K562 (cell line): ENCODE data around the gene EFNA2. TPM values are rescaled to one million over a fixed set of nuclear protein-coding genes. Genes with fewer than 3 reads are reported as not detected.

Experiments used
- ATAC-seq: fragments of 200-7000 bp; cut with Tn5 transposase; 3 replicates; pipeline ENCODE4 v1.9.1; 2020; ENCODE audit warnings: moderate library complexity
- BruUV-seq: library from RNA; stranded (reverse); fragments of 400-500 nt; replicated peaks from 2 replicates; lab custom pipeline; 2021; lab: Mats Ljungman, UMichigan
- CTCF ChIA-PET: fragments of 300-600 bp; formaldehyde crosslinking; extraction: SDS; loops from one replicate; lab custom pipeline; 2021; ENCODE audit warnings: low intra/inter-chr PET ratio; lab: Yijun Ruan, JAX
- POLR2A ChIA-PET: fragments of 300-600, 350-650 bp; sonication (Branson Sonifier 250); formaldehyde crosslinking; extraction: SDS; loops from one replicate; lab custom pipeline; 2021; ENCODE audit warnings: antibody characterized with exemption, inconsistent platforms; lab: Yijun Ruan, JAX
- DNase-seq, 4 experiments: peaks; one replicate each; pipeline versions ENCODE4 v3.0.0 to v3.0.0-alpha.2; 2011 to 2018; ENCODE audit warnings: low spot score in 3 of 4, mixed read lengths in 3 of 4; ENCODE audit errors: extremely low read depth in 1 of 4
- FAIRE-seq: peaks from 2 replicates; lab custom pipeline; 2011; peaks lifted over from hg19 to GRCh38; lab: Jason Lieb, UNC
- H2AFZ ChIP-seq: 2 replicates; pipeline ENCODE4 v1.6.0; 2011; ENCODE audit warnings: low read depth, low read length, control low read depth, inconsistent platforms
- H3K27ac ChIP-seq: fragments of 200-600 bp; 3 replicates; pipeline ENCODE4 v1.8.0; 2011; ENCODE audit warnings: low read depth, mild to moderate bottlenecking, control low read depth, inconsistent platforms, low read length, moderate library complexity, mixed read lengths; ENCODE audit errors: extremely low read depth
- H3K27me3 ChIP-seq, 2 experiments: fragments of 300-600 bp in 1 of 2; 2 replicates in 1 of 2; 3 replicates in 1 of 2; pipeline versions ENCODE4 v1.6.0 to v1.8.0; 2011; ENCODE audit warnings: inconsistent platforms in 2 of 2, low read length in 2 of 2, mild to moderate bottlenecking in 1 of 2, mixed read lengths in 1 of 2, moderate library complexity in 1 of 2; ENCODE audit not compliant: control insufficient read depth in 2 of 2, insufficient read depth in 2 of 2
- H3K36me3 ChIP-seq: fragments of 300-600 bp; 3 replicates; pipeline ENCODE4 v1.8.0; 2011; ENCODE audit warnings: mild to moderate bottlenecking, low read length, inconsistent platforms; ENCODE audit not compliant: control insufficient read depth, insufficient read depth
- H3K4me1 ChIP-seq, 2 experiments: fragments of 200-600 bp in 1 of 2; replicated peaks in 1 of 2; 2 replicates in 1 of 2; 3 replicates in 1 of 2; pipeline versions ENCODE4 v1.5.1 to v1.8.0; 2011; ENCODE audit warnings: inconsistent platforms in 2 of 2, low read length in 2 of 2, mild to moderate bottlenecking in 1 of 2, mixed read lengths in 1 of 2, moderate library complexity in 1 of 2; ENCODE audit not compliant: control insufficient read depth in 2 of 2, insufficient read depth in 2 of 2
- H3K4me2 ChIP-seq: 2 replicates; pipeline ENCODE4 v1.6.1; 2011; ENCODE audit warnings: low read length, control low read depth, inconsistent platforms, mixed read lengths; ENCODE audit not compliant: insufficient read depth
- H3K4me3 ChIP-seq: fragments of 200-600 bp; sonication (generic), shearing (Covaris generic); 2 replicates; pipeline ENCODE4 v1.5.1; 2016; ENCODE audit warnings: control low read depth, inconsistent platforms
- H3K79me2 ChIP-seq: fragments of 200-600 bp; 3 replicates; pipeline ENCODE4 v1.8.0; 2011; ENCODE audit warnings: low read length, inconsistent platforms; ENCODE audit not compliant: control insufficient read depth, insufficient read depth
- H3K9ac ChIP-seq, 2 experiments: 2 replicates each; pipeline versions ENCODE4 v1.6.0 to v1.6.1; 2011; ENCODE audit warnings: low read depth in 2 of 2, low read length in 2 of 2, control low read depth in 1 of 2, inconsistent platforms in 1 of 2, mild to moderate bottlenecking in 1 of 2, mixed read lengths in 1 of 2; ENCODE audit not compliant: insufficient read depth in 1 of 2
- H3K9me1 ChIP-seq: one replicate; pipeline ENCODE4 v1.6.0; 2011; ENCODE audit warnings: inconsistent platforms, mild to moderate bottlenecking, low read length, moderate library complexity; ENCODE audit not compliant: control insufficient read depth, insufficient read depth
- H3K9me3 ChIP-seq: replicated peaks from 2 replicates; pipeline ENCODE4 v1.5.1; 2011; ENCODE audit warnings: low read depth, low read length, inconsistent platforms; ENCODE audit not compliant: control insufficient read depth, insufficient read depth
- H4K20me1 ChIP-seq: replicated peaks from 2 replicates; pipeline ENCODE4 v1.6.1; 2011; ENCODE audit warnings: low read length, inconsistent platforms, mixed read lengths; ENCODE audit not compliant: control insufficient read depth, insufficient read depth
- C11orf30 ChIP-seq: fragments of 450-650 bp; IDR thresholded peaks from 2 replicates; pipeline ENCODE4 v1.6.1; 2016; ENCODE audit warnings: low read depth, mild to moderate bottlenecking
- HSF4 ChIP-seq: fragments of 250-450 bp; sonication (Bioruptor Pico); IDR thresholded peaks from 2 replicates; pipeline ENCODE4 v2.1.2; 2022; ENCODE audit warnings: mild to moderate bottlenecking, moderate library complexity, borderline replicate concordance
- KDM2B ChIP-seq: fragments of 250-450 bp; sonication (Bioruptor Pico); IDR thresholded peaks from 2 replicates; pipeline ENCODE4 v1.8.0; 2021; ENCODE audit warnings: mild to moderate bottlenecking, moderate library complexity
- KLF16 ChIP-seq: IDR thresholded peaks from 2 replicates; pipeline ENCODE4 v1.6.1; 2016; ENCODE audit warnings: antibody characterized with exemption
- ZKSCAN1 ChIP-seq: fragments of 150-350 bp; IDR thresholded peaks from 2 replicates; pipeline ENCODE4 v1.6.1; 2016; ENCODE audit warnings: low read depth, low read length
- ZNF212 ChIP-seq: fragments of 450-650 bp; formaldehyde crosslinking; IDR thresholded peaks from 2 replicates; pipeline ENCODE4 v1.4.0; 2020; ENCODE audit warnings: mild to moderate bottlenecking
- ZNF224 ChIP-seq: sonication (generic); formaldehyde crosslinking; IDR thresholded peaks from 2 replicates; pipeline ENCODE4 v1.8.0; 2022; ENCODE audit warnings: mild to moderate bottlenecking, missing genetic modification reagents
- ZSCAN29 ChIP-seq: fragments of 450-650 bp; IDR thresholded peaks from 2 replicates; pipeline ENCODE4 v1.6.1; 2017
- WGBS: fragments of 100-300 bp; shearing (Covaris generic); methylation state at CpG from one replicate; pipeline ENCODE4 v1.1.6; 2016; ENCODE audit warnings: low coverage, mixed read lengths; ENCODE audit not compliant: insufficient coverage; ENCODE audit errors: missing lambda C conversion rate; 5-methylcytosine and 5-hydroxymethylcytosine counted together
- in situ Hi-C: fragments of 300-500 bp; cut with MboI; formaldehyde crosslinking; loops from 4 replicates; pipeline ENCODE4 v1.15.0; 2018; ENCODE audit warnings: inconsistent platforms, mixed read lengths
- intact Hi-C: fragments of 100-400 bp; cut with micrococcal nuclease; formaldehyde crosslinking; loops from 2 replicates; pipeline ENCODE4 v1.14.2; 2022
- polyA plus RNA-seq, 8 experiments: library from polyadenylated mRNA; depleted of rRNA in 4 of 8; stranded (reverse) in 5 of 8; unstranded in 3 of 8; fragments of >200 nt; fragmentation: Nextera tagmentation in 2 of 8; fragmentation: Illumina TruSeq in 1 of 8; extraction: Ambion mirVana in 2 of 8; extraction: Trizol in 1 of 8; gene quantifications; 2 replicates each; pipeline versions ENCODE4 v1.2.1 to v1.2.3, GENCODE V29; 2011 to 2014; ENCODE audit warnings: inconsistent platforms in 1 of 8, missing spikeins in 1 of 8
- total RNA-seq, 7 experiments: library from RNA; depleted of rRNA in 6 of 7; stranded (reverse); fragments of >200 nt in 6 of 7; fragmentation: Illumina TruSeq in 2 of 7; extraction: Trizol in 2 of 7; gene quantifications; 2 replicates each; pipeline versions ENCODE4 v1.2.1 to v1.2.3, GENCODE V29; 2011 to 2021; ENCODE audit warnings: low replicate concordance in 1 of 7
- TF ChIP-seq, protein P1 (sequence below): fragments of 250-450 bp; sonication (Bioruptor Pico); IDR thresholded peaks from 2 replicates; pipeline ENCODE4 v1.4.0; 2020; ENCODE audit warnings: borderline replicate concordance
- TF ChIP-seq, protein P2 (sequence below): fragments of 450-650 bp; IDR thresholded peaks from one replicate; pipeline ENCODE4 v1.6.1; 2018; ENCODE audit warnings: mild to moderate bottlenecking, moderate library complexity; ENCODE audit not compliant: partially characterized antibody
- TF ChIP-seq, protein P3 (sequence below): IDR thresholded peaks from 3 replicates; pipeline ENCODE4 v1.6.1; 2011; ENCODE audit warnings: borderline replicate concordance, mild to moderate bottlenecking, moderate library complexity; ENCODE audit not compliant: insufficient read length; ENCODE audit errors: extremely low read depth
- TF ChIP-seq, protein P4 (sequence below): fragments of 250-450 bp; sonication (Bioruptor Pico); IDR thresholded peaks from 2 replicates; pipeline ENCODE4 v1.5.0; 2021; ENCODE audit warnings: mild to moderate bottlenecking, moderate library complexity

The EFNA2 gene
- total and polyA plus RNA-seq, 9 of the 15 experiments (the other 6 are each of a cell fraction or from before 2014, with no cell fraction given): 0.11 to 0.44 (median 0.15) TPM; not detected in 6

DNA sequence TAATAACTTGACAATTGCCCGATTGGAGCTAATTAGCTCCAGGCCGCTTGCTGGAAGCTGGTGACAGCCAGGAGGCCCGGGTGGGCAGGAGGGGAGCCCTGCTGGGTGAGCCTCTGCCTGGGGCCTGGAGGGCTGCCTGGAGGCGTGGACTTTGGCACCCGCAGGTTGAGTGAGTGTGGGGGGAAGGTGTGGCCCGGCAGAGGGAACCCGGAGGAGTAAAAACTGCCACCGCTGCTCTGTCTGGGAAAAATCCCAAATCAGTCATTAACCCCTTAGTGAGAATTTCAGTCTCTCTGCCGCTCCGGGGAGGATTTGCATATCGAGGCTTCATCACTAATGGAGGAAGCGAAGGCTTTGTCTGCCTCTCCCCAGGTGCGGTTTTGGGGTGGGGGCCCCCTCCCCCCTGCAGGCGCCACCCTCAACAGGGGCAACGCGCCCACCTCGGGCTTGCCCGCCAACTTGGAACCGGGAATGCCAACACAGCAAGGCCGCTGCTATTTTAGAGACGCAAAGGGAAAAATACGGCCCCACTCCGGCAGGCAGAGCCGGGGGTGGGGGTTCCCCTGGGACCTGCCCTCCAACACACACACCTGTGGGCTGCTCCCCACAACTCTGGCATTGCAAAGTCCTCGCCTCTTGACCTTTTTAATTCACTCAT lies 6.2 kb downstream of the EFNA2 start:
- H3K4me3 ChIP-seq: no peak overlapping the region
- no peak for DNase-seq
- FAIRE-seq: no peak
- H3K9ac ChIP-seq: peak overlapping the region in 1 of 2 experiments; percentile 46; a peak in 1 of 4 replicates
- peaks cover 35 to 75% of the 10 kb centered on the region in 2 experiments; a peak in 4 of 5 replicates for H3K27me3 ChIP-seq
- no peak overlapping the region for H3K27ac ChIP-seq
- H3K9me1 ChIP-seq: no peaks in the 10 kb centered on the region
- no TSS peak for BruUV-seq
- H2AFZ ChIP-seq: no peak overlapping the region
- H3K4me1 ChIP-seq: peaks cover 0 to 97% of the 10 kb centered on the region in 2 experiments; a peak in 3 of 5 replicates
- POLR2A ChIA-PET: interaction anchor here (0.6 to 1.0 kb wide), 3 partner anchors 11 to 23 kb away, joined by 3 to 5 read pairs (median 4); partner anchors contain the start of gene CIRBP
- in situ Hi-C loops (no loop called here), intact Hi-C loops (no loop called here)
- CTCF ChIA-PET: no interaction called here
- WGBS: 8% methylated on average over 21 of the region's 25 CpGs
- H3K9me3 ChIP-seq: no peaks in the 10 kb centered on the region
- no peaks in the 10 kb centered on the region for H3K36me3 ChIP-seq
- no peak overlapping the region for H3K4me2 ChIP-seq
- ATAC-seq: no peak
- H3K79me2 ChIP-seq: no peaks in the 10 kb centered on the region
- H4K20me1 ChIP-seq: peaks cover 4% of the 10 kb centered on the region; the same call in 1 of the 2 replicates
- TF ChIP-seq ZSCAN29: no peak
- TF ChIP-seq, protein P1, sequence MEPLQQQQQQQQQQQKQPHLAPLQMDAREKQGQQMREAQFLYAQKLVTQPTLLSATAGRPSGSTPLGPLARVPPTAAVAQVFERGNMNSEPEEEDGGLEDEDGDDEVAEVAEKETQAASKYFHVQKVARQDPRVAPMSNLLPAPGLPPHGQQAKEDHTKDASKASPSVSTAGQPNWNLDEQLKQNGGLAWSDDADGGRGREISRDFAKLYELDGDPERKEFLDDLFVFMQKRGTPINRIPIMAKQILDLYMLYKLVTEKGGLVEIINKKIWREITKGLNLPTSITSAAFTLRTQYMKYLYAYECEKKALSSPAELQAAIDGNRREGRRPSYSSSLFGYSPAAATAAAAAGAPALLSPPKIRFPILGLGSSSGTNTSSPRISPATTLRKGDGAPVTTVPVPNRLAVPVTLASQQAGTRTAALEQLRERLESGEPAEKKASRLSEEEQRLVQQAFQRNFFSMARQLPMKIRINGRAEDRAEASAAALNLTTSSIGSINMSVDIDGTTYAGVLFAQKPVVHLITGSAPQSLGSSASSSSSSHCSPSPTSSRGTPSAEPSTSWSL (CRISPR knock-in tag): no peak
- TF ChIP-seq ZNF212 (CRISPR knock-in tag): no peak
- TF ChIP-seq ZKSCAN1: no peak
- TF ChIP-seq, protein P2, sequence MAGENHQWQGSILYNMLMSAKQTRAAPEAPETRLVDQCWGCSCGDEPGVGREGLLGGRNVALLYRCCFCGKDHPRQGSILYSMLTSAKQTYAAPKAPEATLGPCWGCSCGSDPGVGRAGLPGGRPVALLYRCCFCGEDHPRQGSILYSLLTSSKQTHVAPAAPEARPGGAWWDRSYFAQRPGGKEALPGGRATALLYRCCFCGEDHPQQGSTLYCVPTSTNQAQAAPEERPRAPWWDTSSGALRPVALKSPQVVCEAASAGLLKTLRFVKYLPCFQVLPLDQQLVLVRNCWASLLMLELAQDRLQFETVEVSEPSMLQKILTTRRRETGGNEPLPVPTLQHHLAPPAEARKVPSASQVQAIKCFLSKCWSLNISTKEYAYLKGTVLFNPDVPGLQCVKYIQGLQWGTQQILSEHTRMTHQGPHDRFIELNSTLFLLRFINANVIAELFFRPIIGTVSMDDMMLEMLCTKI: no peak
- no peak for TF ChIP-seq KLF16
- TF ChIP-seq, protein P3, sequence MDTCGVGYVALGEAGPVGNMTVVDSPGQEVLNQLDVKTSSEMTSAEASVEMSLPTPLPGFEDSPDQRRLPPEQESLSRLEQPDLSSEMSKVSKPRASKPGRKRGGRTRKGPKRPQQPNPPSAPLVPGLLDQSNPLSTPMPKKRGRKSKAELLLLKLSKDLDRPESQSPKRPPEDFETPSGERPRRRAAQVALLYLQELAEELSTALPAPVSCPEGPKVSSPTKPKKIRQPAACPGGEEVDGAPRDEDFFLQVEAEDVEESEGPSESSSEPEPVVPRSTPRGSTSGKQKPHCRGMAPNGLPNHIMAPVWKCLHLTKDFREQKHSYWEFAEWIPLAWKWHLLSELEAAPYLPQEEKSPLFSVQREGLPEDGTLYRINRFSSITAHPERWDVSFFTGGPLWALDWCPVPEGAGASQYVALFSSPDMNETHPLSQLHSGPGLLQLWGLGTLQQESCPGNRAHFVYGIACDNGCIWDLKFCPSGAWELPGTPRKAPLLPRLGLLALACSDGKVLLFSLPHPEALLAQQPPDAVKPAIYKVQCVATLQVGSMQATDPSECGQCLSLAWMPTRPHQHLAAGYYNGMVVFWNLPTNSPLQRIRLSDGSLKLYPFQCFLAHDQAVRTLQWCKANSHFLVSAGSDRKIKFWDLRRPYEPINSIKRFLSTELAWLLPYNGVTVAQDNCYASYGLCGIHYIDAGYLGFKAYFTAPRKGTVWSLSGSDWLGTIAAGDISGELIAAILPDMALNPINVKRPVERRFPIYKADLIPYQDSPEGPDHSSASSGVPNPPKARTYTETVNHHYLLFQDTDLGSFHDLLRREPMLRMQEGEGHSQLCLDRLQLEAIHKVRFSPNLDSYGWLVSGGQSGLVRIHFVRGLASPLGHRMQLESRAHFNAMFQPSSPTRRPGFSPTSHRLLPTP: no peak
- TF ChIP-seq, protein P4, sequence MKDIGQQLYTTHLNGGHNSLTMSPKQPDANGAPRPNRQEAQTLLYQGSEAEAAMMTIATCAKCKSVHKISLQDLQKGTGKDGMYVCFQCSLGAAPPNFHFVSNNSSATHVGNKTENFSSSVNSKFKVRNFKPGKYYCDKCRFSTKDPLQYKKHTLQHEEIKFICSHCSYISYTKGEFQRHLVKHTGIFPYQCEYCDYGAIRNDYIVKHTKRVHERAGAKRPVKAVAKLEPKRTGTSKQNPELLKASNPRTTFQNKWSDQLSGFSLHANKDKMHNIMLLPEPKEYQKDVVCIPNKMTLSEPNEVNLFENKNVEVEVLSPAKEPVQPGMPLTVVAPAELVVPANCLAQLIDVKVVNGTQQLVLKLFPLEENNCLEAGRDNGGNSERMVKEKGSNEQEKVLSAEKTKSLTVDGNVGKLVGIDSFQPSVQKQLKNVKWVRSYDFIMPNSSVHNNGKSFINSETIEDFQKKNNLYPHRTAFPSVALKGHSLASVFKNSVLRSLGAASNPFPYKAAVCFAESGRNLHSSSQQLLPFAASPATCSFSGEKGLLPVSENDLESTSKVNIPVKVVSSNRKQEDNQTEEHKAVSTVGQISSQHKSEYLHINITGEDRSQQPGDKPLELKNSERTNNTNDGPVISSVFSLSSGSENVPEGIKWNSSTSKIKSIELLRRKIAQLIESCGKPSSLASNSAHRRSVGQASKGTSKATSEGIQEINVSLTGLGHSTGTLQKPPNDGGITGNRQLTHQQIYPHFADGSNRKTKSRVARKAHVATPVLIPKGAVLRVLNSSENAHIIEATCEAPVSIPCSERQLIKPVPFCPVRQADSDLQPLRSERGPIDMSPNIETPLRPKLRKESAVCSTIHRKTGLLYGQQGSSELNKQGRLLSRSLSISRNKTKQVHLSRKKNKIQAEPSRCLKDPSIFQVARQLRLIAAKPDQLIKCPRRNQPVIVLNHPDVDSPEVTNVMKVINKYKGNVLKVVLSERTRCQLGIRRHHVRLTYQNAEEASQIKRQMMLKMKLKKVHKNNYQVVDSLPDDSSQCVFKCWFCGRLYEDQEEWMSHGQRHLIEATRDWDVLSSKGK (CRISPR knock-in tag): no peak
- TF ChIP-seq HSF4 (CRISPR knock-in tag): no peak
- no peak for TF ChIP-seq KDM2B
- TF ChIP-seq C11orf30: no peak
- TF ChIP-seq ZNF224 (CRISPR knock-in tag): no peak
